HG02884 (cell line): ENCODE measurements around the gene JMJD7.

Experiments used
- ATAC-seq: cut with Tn5 transposase; IDR thresholded peaks from one replicate; pipeline ENCODE4 v1.9.1; 2021; ENCODE audit warnings: mild to moderate bottlenecking, moderate library complexity; ENCODE audit not compliant: unreplicated experiment

The JMJD7 gene

DNA sequence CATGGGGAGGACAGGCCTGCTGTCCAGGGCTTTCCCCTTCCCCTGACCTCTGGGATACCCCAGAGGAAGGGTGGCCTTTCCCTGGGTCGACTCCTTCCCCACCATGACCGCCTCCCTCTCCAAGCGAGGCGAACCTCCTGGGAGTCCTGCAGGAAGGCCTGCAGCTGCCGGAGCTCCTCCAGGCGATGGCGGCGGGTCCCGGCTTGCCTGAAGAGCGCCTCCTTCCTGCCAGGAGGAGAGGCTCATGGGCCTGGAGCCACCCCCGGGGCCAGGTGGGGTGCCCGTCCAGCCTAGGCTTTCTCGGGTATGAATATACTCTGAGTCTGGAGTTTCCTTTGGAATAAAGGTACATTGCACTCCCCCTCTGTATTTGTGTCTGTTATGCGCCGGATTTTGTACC, 30.9 kb downstream of the JMJD7 start:
- no peak for ATAC-seq

DNA sequence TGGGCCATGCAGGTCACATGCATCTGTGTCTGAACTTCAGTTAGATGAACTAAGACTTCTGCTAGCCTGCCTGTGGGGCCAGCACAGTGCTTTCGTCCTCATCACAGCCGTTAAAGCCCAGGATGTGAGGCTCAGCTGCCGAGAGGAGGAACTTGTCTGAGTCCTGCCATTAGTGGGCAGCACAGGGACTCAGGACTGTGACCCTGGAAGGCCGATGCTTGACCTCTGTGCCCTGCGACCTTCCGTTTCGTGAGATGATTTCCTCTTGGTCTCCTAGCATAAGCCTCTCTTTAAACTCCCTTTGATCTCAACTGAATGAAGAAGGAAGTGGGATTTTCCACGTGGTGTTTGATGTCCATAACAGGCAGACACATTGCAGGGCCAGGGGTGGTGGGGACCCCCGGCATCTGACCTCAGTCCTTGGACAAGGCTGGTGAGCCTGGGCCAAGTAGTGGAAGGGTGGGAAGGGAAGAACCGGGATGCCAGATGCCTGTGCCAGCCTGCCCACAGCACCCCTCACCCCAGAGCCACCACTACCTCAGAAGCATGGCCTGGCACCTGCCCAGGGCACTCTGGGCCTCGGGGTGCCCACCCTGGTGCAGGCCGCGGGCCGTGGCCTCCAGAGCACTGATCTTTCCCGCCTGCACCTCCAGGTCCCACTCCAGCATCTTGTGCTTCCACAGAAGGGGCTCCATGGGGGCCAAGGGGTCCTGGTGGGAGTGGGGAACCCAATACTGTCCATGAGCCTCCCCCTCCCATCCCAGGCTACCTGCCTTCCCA, 32.3 kb downstream of the JMJD7 start:
- no peak for ATAC-seq

DNA sequence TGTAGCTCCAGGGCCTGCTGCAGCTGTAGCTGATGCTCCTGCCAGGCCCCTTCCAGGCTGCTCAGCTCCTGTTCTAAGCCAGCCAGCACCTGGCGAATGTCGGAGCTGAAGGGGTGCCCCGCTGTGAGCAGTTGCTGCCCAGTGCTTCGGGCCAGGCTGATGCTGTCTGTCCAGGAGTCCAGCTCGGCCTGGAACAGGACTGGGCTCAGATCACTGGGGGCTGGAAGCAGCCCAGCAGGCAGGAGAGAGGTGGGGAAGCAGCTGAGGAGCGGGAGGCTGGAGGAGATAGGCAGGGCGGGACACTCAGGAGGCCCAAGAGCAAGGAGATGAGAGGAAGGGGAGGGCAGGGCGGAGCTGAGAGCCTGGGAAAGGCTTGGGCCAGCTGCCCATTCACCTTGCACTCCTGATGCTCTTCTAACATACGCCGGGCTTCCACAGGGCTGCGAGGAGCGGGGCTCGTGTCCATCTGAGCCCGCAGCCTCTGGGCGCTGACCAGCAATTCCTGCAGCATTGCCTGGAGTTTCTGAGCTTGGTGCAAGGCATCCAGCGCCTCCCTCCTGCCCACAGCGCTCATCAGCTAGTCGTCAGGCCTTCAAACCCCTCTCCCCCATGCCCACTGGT, 34.0 kb downstream of the JMJD7 start:
- no peak for ATAC-seq

DNA sequence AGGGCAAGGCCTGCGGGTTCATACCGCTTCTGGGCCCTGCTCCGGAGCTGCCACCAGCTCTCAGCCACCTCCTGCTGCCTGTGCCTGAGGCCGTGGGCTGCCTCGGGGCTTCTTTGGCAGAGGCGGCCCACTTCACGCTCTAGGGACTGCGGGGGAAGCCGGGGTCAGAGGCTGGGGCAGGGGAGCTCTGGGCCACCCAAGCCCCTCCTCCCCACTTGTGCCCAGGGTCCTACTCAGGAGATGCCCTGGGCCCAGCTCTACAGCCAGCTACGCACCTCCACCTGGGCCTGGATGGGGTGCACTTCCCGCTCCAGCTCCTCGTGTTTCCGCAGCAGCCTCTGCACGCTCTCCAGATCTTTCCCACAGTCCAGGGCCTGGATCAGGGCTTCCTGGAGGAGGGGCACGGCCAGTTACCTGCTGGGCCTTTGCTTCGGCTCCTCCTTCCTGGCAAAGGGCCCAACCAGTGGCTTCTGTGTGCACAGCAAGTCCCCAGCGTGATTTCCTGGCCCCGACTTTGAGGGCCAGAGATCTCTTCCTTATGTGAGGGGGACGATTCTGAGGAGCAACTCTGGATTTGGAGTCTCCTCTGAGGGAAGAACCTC, 34.7 kb downstream of the JMJD7 start:
- no peak for ATAC-seq

DNA sequence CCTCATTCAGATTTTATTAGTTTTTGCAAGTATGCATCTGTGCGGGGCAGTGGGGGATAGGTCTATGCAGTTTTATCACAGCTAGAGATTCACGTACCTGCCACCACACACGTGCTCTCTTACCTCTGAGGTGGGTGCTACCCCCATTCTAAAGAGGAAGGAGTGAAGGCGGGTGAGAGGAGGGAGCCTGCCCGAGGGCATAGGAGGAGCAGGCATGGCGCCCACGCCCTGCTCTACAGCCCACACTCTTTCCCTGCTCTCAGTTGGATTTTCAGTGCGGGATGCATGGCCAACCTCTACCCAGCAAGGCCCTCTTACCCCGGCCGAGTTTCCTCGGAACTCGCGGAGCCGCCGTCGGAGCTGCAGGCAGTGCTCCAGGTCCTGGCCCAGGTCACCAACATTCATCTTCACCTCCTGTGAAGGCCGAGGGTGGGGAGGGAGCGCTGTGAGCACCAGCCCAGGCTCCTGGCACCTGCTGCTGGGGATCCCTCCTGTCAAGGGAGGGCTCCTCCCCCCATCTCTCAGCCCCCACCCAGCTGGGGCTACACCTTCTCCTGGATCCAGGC, 37.7 kb downstream of the JMJD7 start:
- no peak for ATAC-seq

DNA sequence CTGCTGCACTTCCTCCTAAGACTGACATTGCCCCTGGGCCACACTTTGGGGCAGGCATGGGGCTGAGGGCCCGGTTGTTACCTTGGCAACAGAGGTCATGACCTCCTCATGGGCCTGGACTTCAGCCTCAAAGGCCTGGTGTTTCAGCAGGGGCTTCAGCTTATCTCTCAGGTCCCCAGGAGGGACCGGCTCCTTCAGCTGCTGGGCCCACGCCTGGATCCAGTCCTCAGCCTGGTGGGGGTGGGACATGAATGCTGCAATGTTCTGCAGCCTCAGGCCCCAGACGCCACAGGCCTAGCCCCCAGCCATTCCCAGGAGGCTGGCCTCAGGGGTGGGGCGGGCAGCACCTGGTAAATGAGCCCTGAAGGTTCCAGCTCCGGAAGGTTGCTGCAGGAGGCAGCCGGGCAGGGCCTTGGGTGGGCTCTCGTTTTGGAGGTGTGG, 38.4 kb downstream of the JMJD7 start:
- no peak for ATAC-seq

DNA sequence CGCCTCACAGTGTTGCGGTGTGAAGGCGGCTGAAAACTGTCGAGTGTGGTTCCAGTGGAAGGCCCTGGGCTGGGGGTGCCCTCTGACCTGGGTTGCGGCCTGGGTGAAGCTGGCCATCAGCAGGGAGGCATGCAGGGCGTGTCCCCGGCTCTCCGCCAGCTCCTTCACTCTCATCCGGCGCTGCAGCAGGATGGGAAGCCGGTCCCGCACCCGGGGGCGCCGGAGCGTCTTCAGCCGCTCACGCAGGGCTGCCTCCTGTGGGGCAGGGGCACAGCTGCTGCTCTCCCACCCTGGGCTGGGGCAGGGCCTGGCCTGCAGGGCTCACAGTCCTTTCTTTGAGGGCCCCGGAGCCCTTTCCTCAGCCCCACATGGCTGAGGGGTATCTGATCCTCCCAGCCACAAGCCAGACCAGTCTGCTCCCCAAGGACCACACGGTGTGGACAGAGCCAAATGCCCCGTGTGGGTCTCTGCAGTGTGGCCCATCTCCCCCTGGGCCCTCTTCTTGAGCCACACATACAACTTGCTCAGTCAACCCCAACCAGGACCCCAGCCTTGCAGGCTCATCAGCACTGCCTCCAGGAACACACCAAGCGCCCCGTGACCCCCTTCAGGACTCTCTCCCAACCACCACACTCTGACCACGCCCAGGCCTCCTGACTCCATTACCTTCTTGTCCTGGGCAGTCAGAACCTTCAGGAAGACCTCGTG, 39.1 kb downstream of the JMJD7 start:
- no peak for ATAC-seq

DNA sequence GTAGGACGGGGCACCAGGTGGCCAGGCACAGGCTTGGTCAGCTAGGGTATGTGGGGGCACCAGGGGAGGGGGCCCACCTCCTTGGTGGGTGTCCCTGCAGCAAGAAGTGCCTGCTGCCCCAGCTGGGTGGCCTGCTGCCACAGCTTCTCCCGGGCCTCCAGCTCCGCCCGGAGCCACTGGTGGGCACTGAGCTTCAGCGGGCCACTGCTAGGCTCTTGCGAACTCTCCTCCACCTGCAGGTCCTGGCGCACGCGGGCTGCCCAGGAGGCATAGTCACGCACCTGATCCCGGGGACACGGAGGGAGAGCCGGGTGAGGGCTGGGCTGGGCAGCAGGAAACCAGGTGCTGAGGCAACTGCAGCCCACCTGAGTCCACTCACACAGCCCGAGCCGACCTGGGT, 40.4 kb downstream of the JMJD7 start:
- no peak for ATAC-seq

DNA sequence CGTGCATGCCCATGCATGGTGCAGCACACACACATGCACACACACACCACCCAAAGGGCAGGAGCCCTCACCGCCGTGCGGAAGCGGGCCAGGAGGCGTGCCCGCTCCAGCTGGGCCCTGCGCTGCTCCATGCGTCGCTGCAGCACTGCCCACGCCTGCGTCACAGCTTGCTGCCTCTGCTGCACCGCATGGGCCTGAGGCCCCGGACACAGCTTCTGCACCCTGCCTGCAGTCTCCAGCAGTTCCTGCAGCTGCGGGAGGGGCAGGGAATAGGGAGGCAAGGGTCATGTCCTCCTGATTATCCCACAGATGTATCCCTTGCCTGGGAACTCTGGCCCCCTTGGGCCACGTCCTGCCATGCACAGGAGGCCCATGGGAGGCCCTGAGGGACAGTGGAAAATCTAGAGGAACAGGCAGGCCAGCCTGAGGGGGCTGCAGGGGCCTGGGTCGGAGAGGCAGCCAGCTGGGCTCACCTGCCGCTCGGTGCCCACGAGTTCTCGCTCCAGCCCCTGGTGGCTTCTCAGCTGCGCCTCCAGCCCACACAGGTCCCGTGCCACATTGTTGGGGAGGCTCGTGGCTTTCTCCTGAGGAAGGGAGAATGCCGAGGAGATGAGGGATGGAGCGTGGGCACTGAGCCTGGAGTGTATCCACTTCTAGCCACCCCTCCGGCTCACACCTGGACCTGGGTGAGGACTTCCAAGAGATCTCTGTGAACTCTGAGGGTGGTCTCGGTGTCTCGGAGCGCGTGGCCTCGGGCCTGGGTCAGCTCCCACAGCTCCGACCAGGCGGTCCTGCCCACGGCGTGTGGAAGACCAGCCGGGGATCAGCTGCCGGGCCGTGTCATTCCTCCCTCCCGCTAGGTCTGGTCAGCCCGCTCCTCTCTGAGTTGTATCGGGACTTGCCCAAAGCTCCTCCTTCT, 42.1 kb downstream of the JMJD7 start:
- ATAC-seq: no peak

DNA sequence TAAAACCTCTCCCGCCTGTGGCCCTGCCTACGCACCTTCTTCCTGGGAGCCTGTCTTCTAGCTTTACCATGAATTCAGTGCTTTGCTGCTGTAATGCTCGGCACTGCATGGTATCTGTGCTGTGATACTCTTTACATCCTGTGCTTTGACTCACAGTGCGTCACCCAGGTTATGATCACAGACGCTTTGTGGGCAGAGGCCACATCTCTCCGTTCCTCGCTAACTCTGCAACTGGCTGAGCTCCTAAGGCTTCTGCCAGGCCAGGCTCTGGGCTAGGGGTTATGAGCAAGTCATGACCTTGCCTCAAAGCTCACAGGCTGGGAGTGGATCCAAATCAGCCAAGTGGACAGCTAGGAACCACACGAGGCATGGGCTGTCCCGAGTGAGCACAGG, 42.8 kb downstream of the JMJD7 start:
- no peak for ATAC-seq

DNA sequence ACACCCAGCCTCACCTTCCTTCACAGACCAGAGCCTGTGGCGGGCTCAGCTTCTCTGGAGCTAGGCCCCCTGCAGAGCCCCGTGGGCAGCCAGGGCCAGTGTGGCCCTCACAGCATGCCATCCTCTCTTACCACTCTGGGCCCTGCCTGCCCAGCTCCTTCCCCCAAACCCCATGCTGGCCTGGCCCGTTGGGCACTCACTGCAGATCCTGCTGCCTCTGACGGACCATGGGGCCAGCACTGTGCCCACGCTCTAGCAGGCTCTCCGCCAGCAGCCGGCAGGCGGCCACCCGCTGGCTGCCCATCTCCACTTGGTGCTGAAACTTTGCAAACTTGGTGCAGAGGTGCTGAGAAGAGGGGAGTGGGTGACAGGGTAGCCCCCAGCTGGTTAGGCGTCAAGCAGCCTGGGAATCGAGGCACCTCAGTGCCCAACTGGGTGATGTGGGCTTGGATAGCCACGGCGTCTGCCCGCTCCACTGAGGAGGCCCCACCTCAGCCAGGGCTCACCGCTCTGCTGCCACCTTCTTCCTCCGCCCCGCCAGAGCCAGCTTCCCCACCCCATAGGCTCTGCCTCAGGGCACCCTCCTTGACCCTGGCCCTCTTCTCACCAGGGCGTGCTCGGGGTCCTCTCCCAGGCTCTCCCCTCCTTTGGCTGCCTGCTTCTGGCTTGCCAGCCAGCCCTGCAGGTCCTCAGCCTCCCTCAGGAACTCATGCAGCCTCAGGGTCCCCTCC, 43.4 kb downstream of the JMJD7 start:
- no peak for ATAC-seq

DNA sequence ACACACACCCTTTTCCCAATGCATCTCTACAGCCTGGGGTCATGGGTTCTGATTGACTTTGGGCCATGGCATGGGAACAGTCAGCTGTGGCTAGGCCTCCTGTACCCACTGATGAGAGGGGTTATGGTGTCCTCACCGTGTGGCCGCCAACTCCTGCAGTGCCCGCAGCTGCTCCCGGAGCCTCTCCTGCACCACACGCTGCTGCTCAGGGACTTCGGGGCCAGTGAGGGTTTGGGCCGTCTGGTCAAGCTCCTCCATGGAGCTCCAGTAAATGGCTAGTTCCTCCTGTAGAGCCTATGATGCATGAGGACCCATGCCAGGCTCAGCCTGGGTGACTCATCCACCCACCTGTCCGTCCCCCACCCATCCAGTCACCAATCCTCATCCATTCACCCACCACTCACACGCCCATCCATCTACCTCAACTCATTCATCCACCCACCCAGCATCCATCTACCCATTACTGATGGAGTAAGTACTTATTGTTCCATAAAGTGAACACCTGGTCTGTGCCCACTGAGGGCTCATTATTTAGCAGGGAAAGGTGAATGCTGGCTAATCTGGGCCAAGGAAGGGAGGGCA, 44.4 kb downstream of the JMJD7 start:
- no peak for ATAC-seq

DNA sequence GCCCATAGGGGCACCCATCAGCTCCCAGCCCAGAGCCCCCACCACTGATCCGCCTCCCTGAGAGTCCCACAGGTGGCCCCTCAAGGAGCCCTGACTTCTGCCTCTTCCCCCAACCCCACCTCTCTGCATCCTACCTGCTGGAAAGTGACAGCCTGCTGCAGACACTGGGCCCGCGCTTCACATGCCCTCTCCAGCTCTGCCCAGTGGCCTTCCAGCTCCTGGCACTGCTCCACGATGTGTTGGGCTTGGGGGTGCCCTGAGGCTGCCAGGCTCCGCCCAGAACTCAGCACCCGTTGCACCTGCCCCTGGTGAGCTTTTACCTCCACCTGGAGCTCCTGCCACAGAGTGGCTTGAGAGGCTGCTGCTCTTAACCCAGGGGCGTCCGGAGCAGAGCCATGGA, 45.8 kb downstream of the JMJD7 start:
- ATAC-seq: no peak

DNA sequence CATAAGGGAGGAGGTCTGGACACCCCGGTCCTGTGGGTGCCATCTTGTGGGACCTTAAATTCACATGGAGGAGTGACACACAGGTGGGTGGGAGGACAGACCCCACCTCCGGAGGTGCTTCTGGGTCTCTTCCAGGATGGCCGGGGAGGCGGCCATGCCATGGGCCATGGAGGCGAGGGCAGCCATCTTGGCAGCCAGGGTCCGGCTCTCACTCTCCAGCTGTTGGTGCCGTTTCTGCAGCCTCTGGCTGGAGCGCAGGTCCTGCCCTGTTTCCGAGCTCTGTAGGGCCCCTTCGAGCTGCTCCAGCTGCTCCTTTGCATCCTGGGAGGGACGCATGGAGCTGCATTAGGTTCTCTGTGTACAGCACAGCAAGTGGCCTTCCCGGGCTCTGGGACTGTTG, 46.8 kb downstream of the JMJD7 start:
- no peak for ATAC-seq

DNA sequence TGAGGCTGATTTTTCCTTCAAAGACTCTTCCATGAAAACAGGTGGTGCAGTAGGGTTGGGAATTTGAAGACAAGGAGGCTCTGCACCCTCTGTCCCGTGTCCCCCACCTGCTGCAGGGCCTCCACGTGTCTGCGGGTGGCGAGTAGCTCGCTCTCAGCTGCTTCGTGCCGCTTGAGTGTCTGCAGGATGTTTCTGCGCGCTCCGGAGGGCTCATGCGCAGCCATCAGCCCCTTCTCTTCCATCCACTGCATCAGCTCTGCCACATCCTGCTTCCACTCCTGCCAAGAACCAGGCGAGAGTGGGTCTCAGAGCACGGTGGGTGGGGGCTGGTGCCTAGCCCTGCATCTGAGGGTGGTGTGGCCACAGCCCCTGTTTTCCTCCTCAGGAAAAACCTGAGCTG, 48.1 kb downstream of the JMJD7 start:
- no peak for ATAC-seq

DNA sequence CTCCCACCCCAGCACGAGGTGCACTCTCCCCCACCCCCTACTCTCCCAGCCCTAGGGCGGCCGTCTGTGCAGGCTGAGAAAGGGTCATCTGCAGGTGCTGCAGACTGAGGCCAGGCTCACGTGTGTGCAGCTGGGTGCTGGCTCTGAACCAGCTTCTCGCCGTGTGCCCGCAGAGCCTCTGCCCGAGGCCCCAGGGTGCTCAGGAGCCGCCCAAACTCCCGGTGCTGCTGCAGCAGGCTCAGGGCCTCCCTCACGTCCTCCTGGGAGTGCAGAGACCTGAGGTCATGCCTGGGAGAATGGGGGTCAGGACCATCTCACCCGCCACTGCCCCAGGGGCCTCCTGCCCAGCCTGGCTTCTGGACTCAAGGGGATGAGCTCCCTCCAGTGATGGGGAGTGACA, 48.8 kb downstream of the JMJD7 start:
- no peak for ATAC-seq

DNA sequence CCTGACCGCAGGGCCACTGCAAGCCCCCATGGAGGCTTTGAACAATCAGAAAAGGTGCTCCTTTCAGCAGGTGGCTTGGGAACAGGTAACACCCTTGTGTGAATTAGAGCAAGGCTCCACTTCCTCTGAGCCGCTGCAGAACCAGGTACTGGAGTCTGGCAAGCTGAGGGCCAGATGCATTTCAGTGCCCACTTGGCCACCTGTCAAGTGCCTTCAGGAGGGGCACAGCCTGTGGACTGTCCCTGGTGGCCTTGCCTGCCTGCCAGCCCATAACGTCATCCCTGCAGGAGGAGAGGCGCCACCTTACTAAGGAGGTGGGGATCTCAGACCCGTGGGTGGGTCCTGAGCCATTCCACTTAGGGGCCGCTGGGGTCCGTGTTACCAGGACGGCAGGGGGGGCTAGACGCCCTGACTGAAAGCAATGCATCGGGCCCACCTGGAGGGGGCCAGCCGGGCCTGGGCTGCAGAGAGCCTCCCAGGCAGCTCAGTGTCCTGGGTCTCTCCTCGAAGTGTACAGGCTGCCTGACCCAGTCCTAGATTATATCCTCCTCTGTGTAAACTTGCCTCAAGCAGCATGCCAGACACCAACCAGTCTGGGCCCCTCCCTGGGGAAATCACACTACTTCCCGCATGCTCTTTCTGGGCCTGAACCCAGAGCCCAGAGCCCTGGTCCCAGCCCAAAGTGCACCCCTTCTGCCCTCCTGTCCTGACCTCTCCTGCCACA, 49.9 kb downstream of the JMJD7 start:
- ATAC-seq: no peak

DNA sequence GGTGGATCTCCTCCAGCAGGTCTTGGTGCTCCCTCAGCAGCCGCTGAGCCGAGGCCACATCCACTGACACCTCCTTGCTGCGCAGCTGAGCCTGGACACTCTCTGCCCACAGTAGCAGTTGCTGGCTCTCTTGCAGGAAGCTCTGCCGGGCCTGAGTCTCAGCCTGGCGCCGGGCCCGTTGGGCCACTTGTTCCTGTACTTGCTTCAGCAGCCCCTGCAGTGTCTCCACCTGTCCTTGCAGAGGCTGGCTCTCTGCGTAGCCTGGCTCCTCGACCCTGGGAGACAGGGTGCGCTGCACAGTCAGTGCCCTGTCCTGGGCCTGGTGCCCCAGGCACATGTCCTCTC, 50.4 kb downstream of the JMJD7 start:
- no peak for ATAC-seq

DNA sequence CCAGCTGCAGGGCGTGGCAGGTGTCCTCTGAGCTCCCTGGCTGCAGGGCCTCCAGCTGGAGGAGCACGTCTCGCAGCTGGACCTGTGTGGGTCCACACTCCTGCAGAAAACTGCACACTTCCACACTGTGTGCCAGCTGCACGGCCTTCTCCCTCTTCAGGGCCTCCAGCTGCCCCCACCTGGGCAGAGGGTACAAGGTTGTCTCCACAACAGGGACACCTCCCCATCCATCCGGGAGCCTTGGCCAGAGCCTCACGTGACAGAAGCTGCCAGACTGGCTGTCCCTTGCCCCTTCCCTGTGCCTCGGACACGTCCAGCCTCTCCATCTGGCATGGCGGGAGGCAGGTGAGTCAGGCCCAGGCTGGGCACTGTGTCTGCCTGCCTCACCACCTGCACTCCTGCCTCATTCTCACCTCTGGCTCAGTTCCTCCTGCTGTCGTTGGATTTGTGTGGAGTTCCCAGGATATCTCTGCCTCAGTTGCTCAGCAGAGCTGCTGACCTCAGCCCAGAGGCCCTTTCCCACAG, 51.5 kb downstream of the JMJD7 start:
- ATAC-seq: no peak
